Fibroblast of pulmonary artery (primary cell): ENCODE measurements around the gene RAB27B.

Experiments used
- DNase-seq: peaks from one replicate; pipeline ENCODE4 v3.0.0-alpha.2; 2010; ENCODE audit warnings: low read depth
- H3K4me3 ChIP-seq: replicated peaks from 2 replicates; pipeline ENCODE4 v1.5.1; 2011; ENCODE audit warnings: low read depth, mild to moderate bottlenecking, control low read depth, low read length, moderate library complexity
- CTCF ChIP-seq: IDR thresholded peaks from 2 replicates; pipeline ENCODE4 v1.5.1; 2011; ENCODE audit warnings: mild to moderate bottlenecking, control low read depth, low read length, inconsistent platforms; ENCODE audit errors: missing control alignments

RAB27B gene

GRCh38 chr18:54905629-54906028 is 77.4 kb downstream of the RAB27B start:
- no peak overlapping the region for H3K4me3 ChIP-seq
- no peak for TF ChIP-seq CTCF
- DNase-seq = no peak

- no peak overlapping the region for H3K4me3 ChIP-seq
- peak; percentile 31 for DNase-seq
- TF ChIP-seq CTCF = no peak
Observed at GRCh38 chr18:54906331-54907185, 78.3 kb downstream of the RAB27B start.

DNA sequence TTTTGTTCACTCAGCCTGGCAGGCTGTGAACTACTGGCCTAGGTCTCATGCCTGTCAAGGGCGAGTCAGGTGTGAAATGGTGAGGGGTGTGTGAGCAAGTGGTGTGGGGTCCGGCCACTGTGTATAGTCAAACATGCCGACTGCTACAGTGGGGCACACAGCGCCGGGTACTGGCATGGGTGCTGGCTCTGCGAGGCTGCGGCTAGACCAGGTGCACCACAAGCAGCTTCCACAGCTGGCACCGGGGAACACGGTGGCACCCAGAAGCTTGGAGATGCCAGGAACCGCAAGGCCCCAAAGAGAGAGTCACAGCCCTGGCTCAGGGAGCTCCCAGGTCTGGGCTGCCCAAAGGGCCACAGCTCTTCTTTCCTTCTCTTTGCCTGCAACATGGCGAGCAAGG is 81.3 kb downstream of the RAB27B start:
- DNase-seq = no peak
- H3K4me3 ChIP-seq = no peak overlapping the region
- TF ChIP-seq CTCF = no peak

DNA sequence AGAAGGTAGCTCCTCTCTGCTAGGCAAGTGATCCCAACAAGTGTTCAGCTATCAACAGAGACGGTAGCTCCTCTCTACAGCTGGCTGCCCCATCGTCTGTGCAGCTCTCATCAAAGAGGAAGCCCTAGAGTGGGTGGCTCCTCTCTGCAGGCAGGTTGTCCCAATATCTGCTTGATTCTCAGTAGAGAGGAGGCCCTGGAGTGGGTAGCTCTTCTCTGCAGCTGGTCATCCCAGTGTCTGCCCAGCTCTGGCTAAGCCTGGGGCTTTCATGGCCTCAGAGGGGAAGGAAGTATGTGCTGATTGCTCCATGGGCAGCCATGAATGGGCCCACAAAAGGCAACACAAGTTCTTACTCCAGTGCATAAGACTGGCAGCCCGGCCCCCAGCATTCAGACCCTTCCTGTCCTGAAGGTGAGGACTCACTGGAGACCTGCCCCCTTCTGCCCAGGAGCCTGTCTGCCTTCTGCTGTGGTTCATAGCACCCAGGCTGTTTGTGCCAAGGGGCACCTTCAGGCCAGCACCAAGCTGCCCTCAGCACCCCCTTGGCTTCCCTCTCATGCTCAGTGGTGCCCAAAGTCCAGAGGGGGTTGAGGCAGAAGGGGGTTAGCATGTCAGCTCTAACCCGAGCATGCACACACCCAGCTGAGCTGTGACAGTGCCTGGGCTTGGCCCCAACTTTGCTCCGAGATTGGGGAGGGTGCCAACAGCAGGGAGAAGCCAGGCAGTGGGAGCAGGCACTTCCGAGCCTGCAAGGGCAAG is 82.1 kb downstream of the RAB27B start:
- TF ChIP-seq CTCF = no peak
- no peak for DNase-seq
- no peak overlapping the region for H3K4me3 ChIP-seq

- no peak for DNase-seq
- TF ChIP-seq CTCF = no peak
- H3K4me3 ChIP-seq = no peak overlapping the region
Observed at GRCh38 chr18:54911551-54911950, 83.3 kb downstream of the RAB27B start.

- TF ChIP-seq CTCF = no peak
- no peak overlapping the region for H3K4me3 ChIP-seq
- no peak for DNase-seq
Observed at GRCh38 chr18:54914816-54915215, 86.5 kb downstream of the RAB27B start.

DNA sequence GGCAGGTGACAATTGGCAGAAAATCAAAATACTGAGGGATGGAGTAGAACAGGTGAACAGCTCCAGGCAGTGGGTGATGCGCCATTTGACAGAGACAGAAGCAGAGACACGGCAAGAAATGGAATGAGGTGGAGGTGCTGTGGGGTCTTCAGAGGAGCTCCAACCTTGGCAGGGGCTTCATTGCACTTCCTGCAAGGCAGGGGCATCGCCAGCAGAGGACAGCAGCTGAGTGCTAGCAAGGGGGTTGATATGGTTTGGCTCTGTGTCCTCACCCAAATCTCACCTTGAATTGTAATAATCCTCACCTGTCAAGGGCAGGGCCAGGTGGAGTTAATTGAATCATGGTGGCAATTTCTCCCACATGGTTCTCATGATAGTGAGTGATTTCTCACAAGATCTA is 88.2 kb downstream of the RAB27B start:
- TF ChIP-seq CTCF = no peak
- H3K4me3 ChIP-seq = no peak overlapping the region
- DNase-seq = no peak
